H9 (cell line): Measurements from ENCODE around the gene RBM23. TPM values are rescaled to one million over a fixed set of nuclear protein-coding genes. Genes with fewer than 3 reads are reported as not detected.

Experiments used
- DNase-seq: peaks from one replicate; pipeline ENCODE4 v3.0.0-alpha.2; 2017
- H2AFZ ChIP-seq: one replicate; pipeline ENCODE4 v1.6.1; 2013; ENCODE audit warnings: mild to moderate bottlenecking, low read length, control low read depth, moderate library complexity
- H2AK5ac ChIP-seq: 2 replicates; pipeline ENCODE4 v1.6.1; 2013; ENCODE audit warnings: low read length, control low read depth, mixed read lengths; ENCODE audit not compliant: insufficient read length
- H2BK120ac ChIP-seq: one replicate; pipeline ENCODE4 v1.6.1; 2013; ENCODE audit warnings: low read depth, mild to moderate bottlenecking, low read length, control low read depth, inconsistent platforms; ENCODE audit not compliant: poor library complexity, severe bottlenecking
- H2BK12ac ChIP-seq: 2 replicates; pipeline ENCODE4 v1.6.1; 2013; ENCODE audit warnings: low read length, control low read depth, mixed read lengths, low read depth; ENCODE audit not compliant: insufficient read length
- H2BK15ac ChIP-seq: 2 replicates; pipeline ENCODE4 v1.6.1; 2013; ENCODE audit warnings: low read depth, low read length, control low read depth
- H2BK20ac ChIP-seq: one replicate; pipeline ENCODE4 v1.6.1; 2013; ENCODE audit warnings: low read depth, mild to moderate bottlenecking, low read length, control low read depth, inconsistent platforms; ENCODE audit not compliant: poor library complexity, severe bottlenecking
- H2BK5ac ChIP-seq: 2 replicates; pipeline ENCODE4 v1.6.1; 2013; ENCODE audit warnings: low read length, control low read depth, mixed read lengths; ENCODE audit not compliant: insufficient read length
- H3K14ac ChIP-seq: 2 replicates; pipeline ENCODE4 v1.6.1; 2013; ENCODE audit warnings: low read length, control low read depth; ENCODE audit not compliant: insufficient read depth
- H3K18ac ChIP-seq: 2 replicates; pipeline ENCODE4 v1.6.1; 2013; ENCODE audit warnings: low read depth, mild to moderate bottlenecking, mixed read lengths, low read length, control low read depth; ENCODE audit not compliant: insufficient read length
- H3K23ac ChIP-seq: 2 replicates; pipeline ENCODE4 v1.6.1; 2013; ENCODE audit warnings: low read length, control low read depth, mixed read lengths, low read depth; ENCODE audit not compliant: insufficient read length
- H3K23me2 ChIP-seq: 2 replicates; pipeline ENCODE4 v1.6.1; 2013; ENCODE audit warnings: low read depth, mild to moderate bottlenecking, mixed read lengths, low read length, control low read depth; ENCODE audit not compliant: insufficient read length, poor library complexity, severe bottlenecking
- H3K27ac ChIP-seq: 2 replicates; pipeline ENCODE4 v1.5.1; 2013; ENCODE audit warnings: low read length, control low read depth, mixed read lengths, low read depth; ENCODE audit not compliant: insufficient read length
- H3K27me3 ChIP-seq: 2 replicates; pipeline ENCODE4 v1.6.1; 2013; ENCODE audit warnings: low read length, control low read depth, inconsistent platforms; ENCODE audit not compliant: insufficient read depth
- H3K4ac ChIP-seq: 2 replicates; pipeline ENCODE4 v1.6.1; 2013; ENCODE audit warnings: low read depth, mild to moderate bottlenecking, control low read depth, inconsistent platforms, low read length, moderate library complexity
- H3K4me1 ChIP-seq: 2 replicates; pipeline ENCODE4 v1.6.1; 2013; ENCODE audit warnings: low read length, control low read depth, inconsistent platforms; ENCODE audit not compliant: insufficient read depth
- H3K4me2 ChIP-seq: 2 replicates; pipeline ENCODE4 v1.6.1; 2013; ENCODE audit warnings: low read length, control low read depth, mixed read lengths; ENCODE audit not compliant: insufficient read length, insufficient read depth
- H3K56ac ChIP-seq: 2 replicates; pipeline ENCODE4 v1.6.1; 2013; ENCODE audit warnings: low read depth, mild to moderate bottlenecking, mixed read lengths, low read length, control low read depth; ENCODE audit not compliant: insufficient read length
- H3K79me1 ChIP-seq: 2 replicates; pipeline ENCODE4 v1.6.1; 2013; ENCODE audit warnings: low read depth, mild to moderate bottlenecking, moderate library complexity, low read length, control low read depth, inconsistent platforms; ENCODE audit not compliant: insufficient read depth, poor library complexity, severe bottlenecking
- H3K79me2 ChIP-seq: 2 replicates; pipeline ENCODE4 v1.6.1; 2013; ENCODE audit warnings: low read length, control low read depth, inconsistent platforms; ENCODE audit not compliant: insufficient read depth
- H3K9ac ChIP-seq: 2 replicates; pipeline ENCODE4 v1.6.1; 2013; ENCODE audit warnings: low read length, control low read depth, mixed read lengths; ENCODE audit not compliant: insufficient read length; ENCODE audit errors: extremely low read depth
- H3K9me3 ChIP-seq: one replicate; pipeline ENCODE4 v1.6.1; 2013; ENCODE audit warnings: low read depth, low read length, inconsistent platforms; ENCODE audit not compliant: control insufficient read depth
- H3T11ph ChIP-seq: one replicate; pipeline ENCODE4 v1.6.1; 2013; ENCODE audit warnings: mild to moderate bottlenecking, low read length, control low read depth, inconsistent platforms
- H4K20me1 ChIP-seq: one replicate; pipeline ENCODE4 v1.6.1; 2013; ENCODE audit not compliant: control insufficient read depth, insufficient read length, insufficient read depth
- H4K5ac ChIP-seq: 2 replicates; pipeline ENCODE4 v1.6.1; 2013; ENCODE audit warnings: low read depth, mild to moderate bottlenecking, mixed read lengths, low read length, control low read depth; ENCODE audit not compliant: insufficient read length
- H4K8ac ChIP-seq: replicated peaks from 2 replicates; pipeline ENCODE4 v1.6.1; 2013; ENCODE audit warnings: low read length, control low read depth, mixed read lengths, low read depth; ENCODE audit not compliant: insufficient read length
- H4K91ac ChIP-seq: 2 replicates; pipeline ENCODE4 v1.6.1; 2013; ENCODE audit warnings: low read depth, mild to moderate bottlenecking, moderate library complexity, mixed read lengths, low read length, control low read depth; ENCODE audit not compliant: insufficient read length
- H3K27ac Mint-ChIP-seq, 3 experiments: 2 replicates in 2 of 3; 3 replicates in 1 of 3; pipeline ENCODE4 v1.8.0; 2020 to 2021; ENCODE audit warnings: mixed read lengths in 3 of 3, mild to moderate bottlenecking in 1 of 3, moderate library complexity in 1 of 3
- H3K27me3 Mint-ChIP-seq: 2 replicates; pipeline ENCODE4 v1.8.0; 2021; ENCODE audit warnings: low read depth, mild to moderate bottlenecking, moderate library complexity, mixed read lengths
- H3K36me3 Mint-ChIP-seq, 3 experiments: 2 replicates in 2 of 3; 3 replicates in 1 of 3; pipeline ENCODE4 v1.8.0; 2020 to 2021; ENCODE audit warnings: low read depth in 3 of 3, mixed read lengths in 3 of 3; ENCODE audit not compliant: insufficient read depth in 1 of 3
- H3K4me1 Mint-ChIP-seq, 2 experiments: 2 replicates each; pipeline ENCODE4 v1.8.0; 2020; ENCODE audit warnings: mixed read lengths in 2 of 2
- H3K4me3 Mint-ChIP-seq, 2 experiments: 2 replicates in 1 of 2; 3 replicates in 1 of 2; pipeline ENCODE4 v1.8.0; 2020 to 2021; ENCODE audit warnings: mild to moderate bottlenecking in 2 of 2, mixed read lengths in 2 of 2, moderate library complexity in 1 of 2
- H3K9me3 Mint-ChIP-seq, 2 experiments: 2 replicates in 1 of 2; 3 replicates in 1 of 2; pipeline ENCODE4 v1.8.0; 2020; ENCODE audit warnings: mild to moderate bottlenecking in 2 of 2, mixed read lengths in 2 of 2, moderate library complexity in 1 of 2
- WGBS: extraction: QIAGEN DNeasy Blood & Tissue Kit; methylation state at CpG from one replicate; pipeline ENCODE4 v1.1.7; 2013; ENCODE audit warnings: missing lambda C conversion rate, low lambda C conversion rate, mixed read lengths; ENCODE audit not compliant: insufficient read length; ENCODE audit errors: extremely low coverage; 5-methylcytosine and 5-hydroxymethylcytosine counted together
- total RNA-seq: library from RNA; stranded (reverse); gene quantifications from 2 replicates; pipeline ENCODE4 v1.2.1, GENCODE V29; 2021
- TF ChIP-seq, protein P1 (sequence below): fragments of 200-600 bp; sonication (generic); conservative IDR thresholded peaks from 3 replicates; pipeline ENCODE4 v1.8.0; 2021; ENCODE audit warnings: antibody characterized with exemption, mild to moderate bottlenecking

RBM23 gene
- total RNA-seq, 1 experiment from 2014 or later, result 79.0 TPM

GRCh38 chr14:22929104-22929960, 10.4 kb upstream of the RBM23 start, which contains the start of gene PRMT5:
TSS of gene PRMT5 (minus strand) at chr14:22929376. CDS start at chr14:22929361, 15 bp downstream.
- Histone ChIP-seq H3K79me2 (peaks cover 5% of the 10 kb centered on the region), H3K27me3 (no peaks in the 10 kb centered on the region), H2BK120ac (no peak within 1 kb of the TSS), H3K23ac (no peak within 1 kb of the TSS), H3K27ac (no peak within 1 kb of the TSS), H3K23me2 (peaks cover 12% of the 10 kb centered on the region), H2BK12ac (peak within 1 kb of the TSS; percentile 27), H3K4me2 (peak within 1 kb of the TSS; percentile 99), H3K56ac (peak within 1 kb of the TSS; percentile 9), H3T11ph (no peak within 1 kb of the TSS), H2AFZ (no peak within 1 kb of the TSS), H4K20me1 (no peaks in the 10 kb centered on the region), H3K9ac (peak within 1 kb of the TSS; percentile 88), H4K5ac (peak within 1 kb of the TSS; percentile 9), H3K4me1 (peaks cover 3% of the 10 kb centered on the region), H3K18ac (peak within 1 kb of the TSS; percentile 91), H4K91ac (no peak within 1 kb of the TSS), H2BK15ac (no peak within 1 kb of the TSS), H2BK5ac (no peak within 1 kb of the TSS), H3K79me1 (no peaks in the 10 kb centered on the region), H2BK20ac (no peak within 1 kb of the TSS), H3K14ac (peak within 1 kb of the TSS; percentile 93), H3K9me3 (no peaks in the 10 kb centered on the region), H2AK5ac (no peak within 1 kb of the TSS), H4K8ac (no peak within 1 kb of the TSS), H3K4ac (no peak within 1 kb of the TSS)
- peak; percentile 100 for DNase-seq
- H3K27ac Mint-ChIP-seq, result no peak within 1 kb of the TSS
- no peaks in the 10 kb centered on the region for H3K9me3 Mint-ChIP-seq
- TF ChIP-seq, protein P1, sequence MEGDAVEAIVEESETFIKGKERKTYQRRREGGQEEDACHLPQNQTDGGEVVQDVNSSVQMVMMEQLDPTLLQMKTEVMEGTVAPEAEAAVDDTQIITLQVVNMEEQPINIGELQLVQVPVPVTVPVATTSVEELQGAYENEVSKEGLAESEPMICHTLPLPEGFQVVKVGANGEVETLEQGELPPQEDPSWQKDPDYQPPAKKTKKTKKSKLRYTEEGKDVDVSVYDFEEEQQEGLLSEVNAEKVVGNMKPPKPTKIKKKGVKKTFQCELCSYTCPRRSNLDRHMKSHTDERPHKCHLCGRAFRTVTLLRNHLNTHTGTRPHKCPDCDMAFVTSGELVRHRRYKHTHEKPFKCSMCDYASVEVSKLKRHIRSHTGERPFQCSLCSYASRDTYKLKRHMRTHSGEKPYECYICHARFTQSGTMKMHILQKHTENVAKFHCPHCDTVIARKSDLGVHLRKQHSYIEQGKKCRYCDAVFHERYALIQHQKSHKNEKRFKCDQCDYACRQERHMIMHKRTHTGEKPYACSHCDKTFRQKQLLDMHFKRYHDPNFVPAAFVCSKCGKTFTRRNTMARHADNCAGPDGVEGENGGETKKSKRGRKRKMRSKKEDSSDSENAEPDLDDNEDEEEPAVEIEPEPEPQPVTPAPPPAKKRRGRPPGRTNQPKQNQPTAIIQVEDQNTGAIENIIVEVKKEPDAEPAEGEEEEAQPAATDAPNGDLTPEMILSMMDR, result no peak
- H3K4me3 Mint-ChIP-seq, result no peak within 1 kb of the TSS
- no peaks in the 10 kb centered on the region for H3K27me3 Mint-ChIP-seq
- H3K4me1 Mint-ChIP-seq, result peaks cover 6 to 11% of the 10 kb centered on the region in 2 experiments
- H3K36me3 Mint-ChIP-seq, result peaks cover 23 to 30% (median 30%) of the 10 kb centered on the region in 3 experiments; a peak in 6 of 7 replicates
- WGBS, result no CpG with 5 or more reads among the region's 51 CpGs
